Subcutaneous adipose tissue (tissue), 4 donors: ENCODE results near the gene NRARP. TPM values are rescaled to one million over a fixed set of nuclear protein-coding genes. Genes with fewer than 3 reads are reported as not detected.

Experiments
- CTCF ChIP-seq: fragments of 450-650 bp; IDR thresholded peaks from one replicate; pipeline ENCODE4 v1.5.1; 2016; ENCODE audit warnings: low read depth, mild to moderate bottlenecking, control low read depth, antibody characterized with exemption, moderate library complexity
- total RNA-seq, 4 donors: library from RNA; depleted of rRNA; stranded (reverse); fragments of >200 nt; gene quantifications; one replicate each; pipeline ENCODE4 v1.1.0, GENCODE V29; 2016

Gene NRARP
- total RNA-seq, 4 donors from 2014 or later, result 0.51 to 11.5 (median 2.9) TPM

DNA sequence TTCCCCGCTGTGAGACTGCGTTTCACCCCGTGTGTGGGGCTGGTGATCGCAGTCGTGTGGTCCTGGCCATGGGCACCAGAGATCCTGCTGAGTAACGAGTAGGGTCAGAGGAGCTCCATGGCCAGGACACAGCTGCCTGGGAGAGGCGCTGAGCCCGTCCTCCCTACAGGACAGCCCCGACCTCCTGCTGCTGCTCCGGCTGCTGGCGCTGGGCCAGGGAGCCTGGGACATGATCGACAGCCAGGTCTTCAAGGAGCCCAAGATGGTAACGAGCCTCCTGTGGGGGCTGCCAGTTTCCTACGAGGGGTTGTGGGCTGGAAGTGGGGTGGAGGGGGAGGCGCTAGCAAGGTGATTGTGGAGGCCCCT lies 35.9 kb downstream of the NRARP start:
- TF ChIP-seq CTCF, result no peak

DNA sequence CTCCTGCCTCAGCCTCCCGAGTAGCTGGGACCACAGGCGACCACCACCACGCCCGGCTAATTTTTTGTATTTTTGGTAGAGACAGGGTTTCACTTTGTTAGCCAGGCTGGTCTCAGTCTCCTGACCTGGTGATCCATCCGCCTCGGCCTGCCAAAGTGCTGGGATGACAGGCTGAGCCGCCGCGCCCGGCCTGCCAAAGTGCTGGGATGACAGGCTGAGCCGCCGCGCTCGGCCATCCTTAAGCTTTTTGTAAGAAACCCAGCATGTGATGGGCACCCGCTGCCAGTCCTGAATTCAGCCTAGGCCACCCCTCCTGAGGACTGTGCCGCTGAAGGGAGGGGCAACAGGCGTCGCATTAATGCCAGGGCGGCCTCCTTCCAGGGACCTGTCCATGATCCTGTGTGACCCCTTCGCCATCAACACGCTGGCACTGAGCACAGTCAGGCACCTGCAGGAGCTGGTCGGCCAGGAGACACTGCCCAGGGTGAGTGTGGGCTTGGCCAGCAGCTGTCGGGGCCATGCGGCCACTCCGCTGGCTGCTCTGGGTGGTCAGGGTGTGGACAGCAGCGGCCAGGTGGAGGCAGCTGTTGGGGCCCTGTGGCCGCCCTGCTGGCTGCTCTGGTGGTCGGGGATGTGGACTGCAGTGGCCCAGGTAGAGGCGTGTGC lies 36.4 kb downstream of the NRARP start:
- TF ChIP-seq CTCF, result no peak

DNA sequence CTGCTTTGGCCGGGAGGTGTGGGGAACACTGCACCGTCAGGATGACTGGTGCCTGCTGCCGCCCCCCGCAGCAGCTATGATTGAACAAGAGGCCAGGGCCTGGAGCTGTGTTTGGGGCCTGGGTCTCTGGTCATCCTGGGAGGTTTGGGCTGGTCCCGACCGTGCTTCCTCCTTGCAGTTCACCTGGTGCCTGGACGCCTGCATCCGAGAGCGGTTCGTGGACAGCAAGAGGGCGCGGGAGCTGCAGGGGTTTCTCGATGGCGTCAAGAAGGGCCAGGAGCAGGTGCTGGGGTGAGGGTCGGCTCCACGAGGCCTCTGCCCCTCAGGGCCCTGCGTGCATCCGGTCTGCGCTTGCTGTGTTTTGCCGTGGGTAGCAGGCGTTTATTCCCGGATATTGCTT lies 38.0 kb downstream of the NRARP start:
- TF ChIP-seq CTCF, result no peak

- no peak for TF ChIP-seq CTCF
Observed at GRCh38 chr9:137263506-137263905, 38.6 kb downstream of the NRARP start.

DNA sequence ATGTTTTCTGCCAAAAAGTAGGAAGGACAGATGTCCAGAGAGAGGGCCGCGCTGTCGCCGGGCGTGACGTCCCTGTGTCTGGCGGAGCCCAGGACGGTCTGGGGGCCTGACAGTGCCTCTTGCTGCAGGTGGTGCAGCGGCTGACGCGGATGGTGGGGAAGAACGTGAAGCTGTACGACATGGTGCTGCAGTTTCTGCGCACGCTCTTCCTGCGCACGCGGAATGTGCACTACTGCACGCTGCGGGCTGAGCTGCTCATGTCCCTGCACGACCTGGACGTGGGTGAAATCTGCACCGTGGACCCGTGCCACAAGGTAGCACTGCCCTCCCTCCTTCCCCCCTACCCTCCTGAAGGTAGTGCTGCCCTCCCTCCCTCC lies 39.2 kb downstream of the NRARP start:
- TF ChIP-seq CTCF, result no peak

DNA sequence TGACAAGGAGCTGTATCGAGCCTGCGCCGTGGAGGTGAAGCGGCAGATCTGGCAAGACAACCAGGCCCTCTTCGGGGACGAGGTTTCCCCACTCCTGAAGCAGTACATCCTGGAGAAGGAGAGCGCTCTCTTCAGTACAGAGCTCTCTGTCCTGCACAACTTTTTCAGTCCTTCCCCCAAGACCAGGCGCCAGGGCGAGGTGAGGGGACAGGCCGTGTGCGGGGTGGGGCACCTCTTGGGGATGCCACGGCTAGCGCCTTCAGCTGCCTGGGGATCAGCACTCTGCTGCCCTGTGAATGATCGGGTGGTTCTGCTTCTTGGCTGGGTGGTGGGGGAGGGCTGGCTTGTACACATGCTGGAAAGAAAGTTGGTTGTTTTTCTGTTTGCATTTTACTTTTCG lies 45.2 kb downstream of the NRARP start:
- no peak for TF ChIP-seq CTCF

- TF ChIP-seq CTCF, result no peak
Observed at GRCh38 chr9:137256362-137256761, 45.7 kb downstream of the NRARP start.
